HepG2 (cell line): ENCODE results near the gene ZBTB46. TPM values are rescaled to one million over a fixed set of nuclear protein-coding genes. Genes with fewer than 3 reads are reported as not detected.

ENCODE experiments used
- ATAC-seq: fragments of 200-7000 bp; cut with Tn5 transposase; 3 replicates; pipeline ENCODE4 v1.9.1; 2020; ENCODE audit warnings: mild to moderate bottlenecking, moderate library complexity
- BruUV-seq: library from RNA; stranded (reverse); fragments of 400-500 nt; replicated peaks from 2 replicates; lab custom pipeline; 2021; lab: Mats Ljungman, UMichigan
- CTCF ChIA-PET: fragments of 300-600 bp; formaldehyde crosslinking; extraction: SDS; loops from one replicate; lab custom pipeline; 2021; ENCODE audit warnings: low total read pairs, inconsistent platforms, low intra/inter-chr PET ratio; lab: Yijun Ruan, JAX
- POLR2A ChIA-PET: fragments of 350-600 bp; sonication (Branson Sonifier 250); formaldehyde crosslinking; loops from one replicate; lab custom pipeline; 2020; ENCODE audit warnings: antibody characterized with exemption, inconsistent platforms; lab: Yijun Ruan, JAX
- DNase-seq: peaks from one replicate; pipeline ENCODE4 v3.0.0-alpha.2; 2015; ENCODE audit warnings: low spot score
- FAIRE-seq: peaks from 3 replicates; lab custom pipeline; 2011; peaks lifted over from hg19 to GRCh38; lab: Jason Lieb, UNC
- H2AFZ ChIP-seq: one replicate; pipeline ENCODE4 v1.6.1; 2011; ENCODE audit warnings: low read length, inconsistent platforms
- H3K27ac ChIP-seq: fragments of 300-600 bp; 3 replicates; pipeline ENCODE4 v1.8.0; 2011; ENCODE audit warnings: mixed run types, mild to moderate bottlenecking, mixed read lengths, low read length, inconsistent platforms; ENCODE audit not compliant: insufficient read depth; ENCODE audit errors: extremely low read length
- H3K27me3 ChIP-seq, 2 experiments: fragments of 200-600 bp in 1 of 2; 2 replicates in 1 of 2; 3 replicates in 1 of 2; pipeline versions ENCODE4 v1.6.0 to v1.8.0; 2011; ENCODE audit warnings: low read length in 2 of 2, mild to moderate bottlenecking in 2 of 2, moderate library complexity in 2 of 2, inconsistent platforms in 1 of 2; ENCODE audit not compliant: insufficient read depth in 2 of 2, control insufficient read depth in 1 of 2
- H3K36me3 ChIP-seq, 2 experiments: fragments of 200-600 bp in 1 of 2; replicated peaks in 1 of 2; 2 replicates in 1 of 2; 3 replicates in 1 of 2; pipeline versions ENCODE4 v1.5.1 to v1.8.0; 2011; ENCODE audit warnings: low read length in 2 of 2, inconsistent platforms in 1 of 2; ENCODE audit not compliant: insufficient read depth in 2 of 2, control insufficient read depth in 1 of 2
- H3K4me1 ChIP-seq: 2 replicates; pipeline ENCODE4 v1.5.1; 2012; ENCODE audit warnings: low read length, inconsistent platforms; ENCODE audit not compliant: insufficient read depth
- H3K4me2 ChIP-seq: 2 replicates; pipeline ENCODE4 v1.6.0; 2011; ENCODE audit warnings: low read depth, low read length, inconsistent platforms
- H3K4me3 ChIP-seq, 3 experiments: fragments of 200-600 bp in 1 of 3; sonication (generic), shearing (Covaris generic) in 1 of 3; replicated peaks in 1 of 3; 2 replicates each; pipeline ENCODE4 v1.5.1; 2011 to 2016; ENCODE audit warnings: low read length in 3 of 3, inconsistent platforms in 2 of 3, low read depth in 2 of 3, mild to moderate bottlenecking in 2 of 3, control low read depth in 1 of 3, mixed read lengths in 1 of 3; ENCODE audit not compliant: insufficient read depth in 1 of 3
- H3K79me2 ChIP-seq: one replicate; pipeline ENCODE4 v1.6.1; 2011; ENCODE audit warnings: low read length, inconsistent platforms; ENCODE audit not compliant: insufficient read depth
- H3K9ac ChIP-seq: 2 replicates; pipeline ENCODE4 v1.6.0; 2011; ENCODE audit warnings: mild to moderate bottlenecking, low read depth, low read length, inconsistent platforms; ENCODE audit not compliant: insufficient read depth
- H3K9me3 ChIP-seq: 2 replicates; pipeline ENCODE4 v1.5.1; 2012; ENCODE audit warnings: mild to moderate bottlenecking, low read length
- H4K20me1 ChIP-seq: 2 replicates; pipeline ENCODE4 v1.6.0; 2011; ENCODE audit warnings: inconsistent platforms, mild to moderate bottlenecking, low read length, moderate library complexity; ENCODE audit not compliant: insufficient read depth
- MAFK ChIP-seq, 2 experiments: IDR thresholded peaks in 1 of 2; conservative IDR thresholded peaks in 1 of 2; 2 replicates each; pipeline ENCODE4 v1.6.1; 2011; ENCODE audit warnings: improper control_type of control experiment in 2 of 2, low read length in 2 of 2
- TRIM24 ChIP-seq: sonication (generic); formaldehyde crosslinking; IDR thresholded peaks from 2 replicates; pipeline ENCODE4 v1.8.0; 2022; ENCODE audit warnings: mild to moderate bottlenecking, missing genetic modification reagents
- ZNF263 ChIP-seq: sonication (generic); formaldehyde crosslinking; IDR thresholded peaks from 2 replicates; pipeline ENCODE4 v1.4.0; 2020; ENCODE audit warnings: missing genetic modification reagents
- WGBS: methylation state at CpG from one replicate; pipeline ENCODE4 v1.1.6; 2017; ENCODE audit warnings: low lambda C conversion rate; 5-methylcytosine and 5-hydroxymethylcytosine counted together
- in situ Hi-C: cut with HindIII; loops from 2 replicates; pipeline ENCODE4 v1.10.0; 2017; ENCODE audit warnings: low pct_unique_long_range_greater_than_20kb; ENCODE audit not compliant: extremely low pct_ligation_motif_present
- intact Hi-C: fragments of 100-400 bp; cut with micrococcal nuclease; formaldehyde crosslinking; loops from one replicate; pipeline ENCODE4 v1.10.0; 2022; ENCODE audit not compliant: unreplicated experiment
- polyA plus RNA-seq, 8 experiments: library from polyadenylated mRNA; depleted of rRNA in 3 of 8; stranded (reverse) in 7 of 8; unstranded in 1 of 8; fragments of >200 nt; fragmentation: Illumina TruSeq in 4 of 8; extraction: Trizol in 4 of 8; gene quantifications; 2 replicates each; pipeline versions ENCODE4 v1.2.1 to v1.2.3, GENCODE V29; 2011 to 2016; ENCODE audit warnings: low read depth in 4 of 8, missing spikeins in 1 of 8, mixed read lengths in 1 of 8; ENCODE audit not compliant: insufficient read depth in 1 of 8
- total RNA-seq, 5 experiments: library from RNA; depleted of rRNA; stranded (reverse); fragments of >200 nt; fragmentation: Illumina TruSeq; extraction: Trizol; gene quantifications; 2 replicates each; pipeline ENCODE4 v1.2.3, GENCODE V29; 2016; ENCODE audit warnings: low read depth in 1 of 5
- TF ChIP-seq, protein P1 (sequence below): sonication (generic); formaldehyde crosslinking; IDR thresholded peaks from 2 replicates; pipeline ENCODE4 v1.5.1; 2020; ENCODE audit warnings: mild to moderate bottlenecking, missing genetic modification reagents, borderline replicate concordance
- TF ChIP-seq, protein P2 (sequence below): sonication (generic); formaldehyde crosslinking; conservative IDR thresholded peaks from 2 replicates; pipeline ENCODE4 v1.8.1; 2023; ENCODE audit warnings: missing genetic modification reagents

Gene ZBTB46
- total and polyA plus RNA-seq, 2 of the 13 experiments (the other 11 are each of a cell fraction or from before 2014, with no cell fraction given), result 1.6 to 13.5 TPM

DNA sequence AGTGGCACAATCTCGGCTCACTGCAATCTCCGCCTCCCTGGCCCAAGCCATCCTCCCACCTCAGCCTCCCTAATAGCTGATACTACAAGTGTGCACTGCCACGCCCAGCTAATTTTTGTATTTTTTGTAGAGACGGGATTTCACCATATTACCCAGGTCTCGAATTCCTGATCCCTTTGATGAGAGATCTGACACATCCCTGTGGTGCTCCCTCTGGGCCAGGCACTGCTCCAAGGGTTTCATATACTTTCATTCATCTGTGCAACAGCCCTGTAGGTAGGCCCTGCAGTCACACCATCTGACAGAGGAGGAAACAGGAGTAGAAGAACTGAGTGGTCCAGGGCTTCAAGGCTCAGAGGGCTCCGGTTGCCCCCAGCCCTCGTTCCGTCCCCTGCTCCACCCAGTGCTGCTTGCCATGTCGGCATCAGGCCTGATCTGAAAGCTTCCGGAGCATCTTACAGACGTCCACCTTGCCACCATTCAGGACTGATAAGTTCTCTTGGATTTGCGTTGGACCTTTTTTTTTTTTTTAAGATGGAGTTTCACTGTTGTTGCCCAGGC is 119.9 kb downstream of the ZBTB46 start:
- in situ Hi-C loops (no loop called here), intact Hi-C loops (no loop called here)
- DNase-seq (no peak), FAIRE-seq (no peak), ATAC-seq (no peak)
- ChIA-PET POLR2A (interaction anchor here (0.7 to 12.4 kb wide), 2 partner anchors 25 to 496 kb away, joined by 3 to 190 read pairs; partner anchors contain the start of genes LIME1 and SLC2A4RG), CTCF (no interaction called here)
- Histone ChIP-seq H3K27me3 (no peaks in the 10 kb centered on the region; a peak in 1 of 5 replicates), H3K79me2 (peaks cover 88% of the 10 kb centered on the region), H3K4me2 (no peak overlapping the region), H3K27ac (no peak overlapping the region), H3K36me3 (peaks cover 13 to 52% of the 10 kb centered on the region in 2 experiments), H2AFZ (no peak overlapping the region), H3K9ac (no peak overlapping the region), H3K4me3 (no peak overlapping the region), H3K9me3 (peaks cover 5% of the 10 kb centered on the region; the same call in 1 of the 2 replicates), H3K4me1 (peaks cover 38% of the 10 kb centered on the region), H4K20me1 (peaks cover 6% of the 10 kb centered on the region; the same call in 1 of the 2 replicates)
- 89% methylated on average over 12 of the region's 12 CpGs for WGBS
- TF ChIP-seq, protein P1, sequence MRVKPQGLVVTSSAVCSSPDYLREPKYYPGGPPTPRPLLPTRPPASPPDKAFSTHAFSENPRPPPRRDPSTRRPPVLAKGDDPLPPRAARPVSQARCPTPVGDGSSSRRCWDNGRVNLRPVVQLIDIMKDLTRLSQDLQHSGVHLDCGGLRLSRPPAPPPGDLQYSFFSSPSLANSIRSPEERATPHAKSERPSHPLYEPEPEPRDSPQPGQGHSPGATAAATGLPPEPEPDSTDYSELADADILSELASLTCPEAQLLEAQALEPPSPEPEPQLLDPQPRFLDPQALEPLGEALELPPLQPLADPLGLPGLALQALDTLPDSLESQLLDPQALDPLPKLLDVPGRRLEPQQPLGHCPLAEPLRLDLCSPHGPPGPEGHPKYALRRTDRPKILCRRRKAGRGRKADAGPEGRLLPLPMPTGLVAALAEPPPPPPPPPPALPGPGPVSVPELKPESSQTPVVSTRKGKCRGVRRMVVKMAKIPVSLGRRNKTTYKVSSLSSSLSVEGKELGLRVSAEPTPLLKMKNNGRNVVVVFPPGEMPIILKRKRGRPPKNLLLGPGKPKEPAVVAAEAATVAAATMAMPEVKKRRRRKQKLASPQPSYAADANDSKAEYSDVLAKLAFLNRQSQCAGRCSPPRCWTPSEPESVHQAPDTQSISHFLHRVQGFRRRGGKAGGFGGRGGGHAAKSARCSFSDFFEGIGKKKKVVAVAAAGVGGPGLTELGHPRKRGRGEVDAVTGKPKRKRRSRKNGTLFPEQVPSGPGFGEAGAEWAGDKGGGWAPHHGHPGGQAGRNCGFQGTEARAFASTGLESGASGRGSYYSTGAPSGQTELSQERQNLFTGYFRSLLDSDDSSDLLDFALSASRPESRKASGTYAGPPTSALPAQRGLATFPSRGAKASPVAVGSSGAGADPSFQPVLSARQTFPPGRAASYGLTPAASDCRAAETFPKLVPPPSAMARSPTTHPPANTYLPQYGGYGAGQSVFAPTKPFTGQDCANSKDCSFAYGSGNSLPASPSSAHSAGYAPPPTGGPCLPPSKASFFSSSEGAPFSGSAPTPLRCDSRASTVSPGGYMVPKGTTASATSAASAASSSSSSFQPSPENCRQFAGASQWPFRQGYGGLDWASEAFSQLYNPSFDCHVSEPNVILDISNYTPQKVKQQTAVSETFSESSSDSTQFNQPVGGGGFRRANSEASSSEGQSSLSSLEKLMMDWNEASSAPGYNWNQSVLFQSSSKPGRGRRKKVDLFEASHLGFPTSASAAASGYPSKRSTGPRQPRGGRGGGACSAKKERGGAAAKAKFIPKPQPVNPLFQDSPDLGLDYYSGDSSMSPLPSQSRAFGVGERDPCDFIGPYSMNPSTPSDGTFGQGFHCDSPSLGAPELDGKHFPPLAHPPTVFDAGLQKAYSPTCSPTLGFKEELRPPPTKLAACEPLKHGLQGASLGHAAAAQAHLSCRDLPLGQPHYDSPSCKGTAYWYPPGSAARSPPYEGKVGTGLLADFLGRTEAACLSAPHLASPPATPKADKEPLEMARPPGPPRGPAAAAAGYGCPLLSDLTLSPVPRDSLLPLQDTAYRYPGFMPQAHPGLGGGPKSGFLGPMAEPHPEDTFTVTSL, result no peak
- TF ChIP-seq ZNF263 (CRISPR knock-in tag) (peak; percentile 62; the same call in 1 of the 2 replicates), TRIM24 (CRISPR knock-in tag) (no peak), MAFK (conservative IDR thresholded peaks at IDR 0.05 in 1 of 2, IDR thresholded peaks at IDR 0.05 in 1 of 2; ENCODE audit: low read length in 2 of 2) (no peak)
- TF ChIP-seq, protein P2, sequence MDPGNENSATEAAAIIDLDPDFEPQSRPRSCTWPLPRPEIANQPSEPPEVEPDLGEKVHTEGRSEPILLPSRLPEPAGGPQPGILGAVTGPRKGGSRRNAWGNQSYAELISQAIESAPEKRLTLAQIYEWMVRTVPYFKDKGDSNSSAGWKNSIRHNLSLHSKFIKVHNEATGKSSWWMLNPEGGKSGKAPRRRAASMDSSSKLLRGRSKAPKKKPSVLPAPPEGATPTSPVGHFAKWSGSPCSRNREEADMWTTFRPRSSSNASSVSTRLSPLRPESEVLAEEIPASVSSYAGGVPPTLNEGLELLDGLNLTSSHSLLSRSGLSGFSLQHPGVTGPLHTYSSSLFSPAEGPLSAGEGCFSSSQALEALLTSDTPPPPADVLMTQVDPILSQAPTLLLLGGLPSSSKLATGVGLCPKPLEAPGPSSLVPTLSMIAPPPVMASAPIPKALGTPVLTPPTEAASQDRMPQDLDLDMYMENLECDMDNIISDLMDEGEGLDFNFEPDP, result 0 out of 2 replicates have a peak, but pooled peaks have one; percentile 16
- no TSS peak for BruUV-seq
